C4-2B (cell line): ENCODE data around the gene ASIC2.

Experiments used
- CTCF ChIP-seq: fragments of 450-650 bp; conservative IDR thresholded peaks from 2 replicates; pipeline ENCODE4 v1.5.1; 2017; ENCODE audit warnings: mild to moderate bottlenecking
- ZFX ChIP-seq: fragments of 450-650 bp; IDR thresholded peaks from 2 replicates; pipeline ENCODE4 v1.6.1; 2017

GRCh38 chr17:33209671-33210070, 83.4 kb downstream of the ASIC2 start:
- no peak for TF ChIP-seq CTCF
- no peak for TF ChIP-seq ZFX
